HT-29 (cell line): ENCODE measurements around the gene HDAC5. TPM values are rescaled to one million over a fixed set of nuclear protein-coding genes. Genes with fewer than 3 reads are reported as not detected.

Source experiments
- DNase-seq: peaks from one replicate; pipeline ENCODE4 v3.0.0-alpha.2; 2015; ENCODE audit warnings: low spot score
- small RNA-seq: library from RNA; depleted of rRNA; stranded (forward); fragments of <200 nt; gene quantifications from one replicate; pipeline ENCODE3, GENCODE V24; 2014
- total RNA-seq: library from RNA; depleted of rRNA; stranded (reverse); fragments of >200 nt; shearing (Covaris generic); gene quantifications from 2 replicates; pipeline ENCODE4 v1.2.3, GENCODE V29; 2014; rRNA removed

The HDAC5 gene
- total RNA-seq, 1 experiment from 2014 or later: 54.8 TPM

DNA sequence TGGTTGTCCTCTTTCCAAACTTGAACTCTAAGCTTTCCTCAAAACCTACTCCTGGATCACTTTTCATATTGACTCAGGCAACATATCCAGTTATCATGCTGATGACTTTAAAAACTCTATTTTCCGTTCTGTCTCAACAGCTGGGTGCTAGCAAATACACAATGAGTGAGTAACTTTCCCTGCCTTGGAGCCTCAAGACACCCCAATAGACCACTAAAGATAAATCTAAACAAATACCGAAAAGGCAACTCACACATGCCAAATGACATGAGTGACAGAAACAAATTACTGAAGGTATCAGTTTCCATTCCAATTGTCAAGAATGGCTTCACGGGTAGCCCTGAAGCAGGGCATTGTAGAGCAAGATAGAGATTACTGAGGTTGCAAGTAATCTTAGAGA, 93.0 kb downstream of the HDAC5 start:
- no peak for DNase-seq

GRCh38 chr17:44029736-44030135, 93.7 kb downstream of the HDAC5 start:
- no peak for DNase-seq

Small RNA genes within 50 kb of the gene (small RNA-seq; reads per million reads assigned to genes)
- gene RNU6-131P: not detected

Other genes with a start within 250 kb of the HDAC5 start
- gene MPP2, start 216.1 kb downstream of the HDAC5 start, total RNA-seq: 0.29 and 0.56 TPM in 2 replicates
- not detected in 2 replicates for gene PPY, start 181.2 kb downstream of the HDAC5 start, total RNA-seq
- not detected in 2 replicates for gene PYY, start 169.7 kb downstream of the HDAC5 start, total RNA-seq
- gene NAGS, start 119.0 kb downstream of the HDAC5 start, total RNA-seq: 2.7 and 4.2 TPM in 2 replicates
- 78.2 and 83.1 TPM in 2 replicates for gene TMEM101, start 108.7 kb downstream of the HDAC5 start, total RNA-seq
- gene LSM12, start 57.0 kb downstream of the HDAC5 start, total RNA-seq: 38.9 and 50.0 TPM in 2 replicates
- gene G6PC3, start 52.9 kb downstream of the HDAC5 start, total RNA-seq: 64.6 and 74.2 TPM in 2 replicates
- 5.8 and 7.8 TPM in 2 replicates for gene HROB, start 18.3 kb upstream of the HDAC5 start, total RNA-seq
- 0.03 TPM in 1 of 2 replicates, not detected in the other for gene ASB16, start 47.1 kb upstream of the HDAC5 start, total RNA-seq
- gene TMUB2, start 63.3 kb upstream of the HDAC5 start, total RNA-seq: 41.9 and 45.4 TPM in 2 replicates
- 70.5 and 82.7 TPM in 2 replicates for gene ATXN7L3, start 76.2 kb upstream of the HDAC5 start, total RNA-seq
- gene UBTF, start 96.0 kb upstream of the HDAC5 start, total RNA-seq: 61.8 and 65.2 TPM in 2 replicates
- not detected in 2 replicates for gene SLC4A1, start 144.5 kb upstream of the HDAC5 start, total RNA-seq
- 0.16 and 0.36 TPM in 2 replicates for gene RUNDC3A, start 185.0 kb upstream of the HDAC5 start, total RNA-seq
- gene SLC25A39, start 201.2 kb upstream of the HDAC5 start, total RNA-seq: 387 and 399 TPM in 2 replicates
- gene GRN, start 221.7 kb upstream of the HDAC5 start, total RNA-seq: 637 and 715 TPM in 2 replicates
- 2.1 and 3.0 TPM in 2 replicates for gene FAM171A2, start 240.2 kb upstream of the HDAC5 start, total RNA-seq